ENCODE data around the gene DENND5A. TPM values are rescaled to one million over a fixed set of nuclear protein-coding genes. Genes with fewer than 3 reads are reported as not detected.

The DENND5A gene
- 370 and 438 TPM in 2 replicates for total RNA-seq (2011; cell fraction: chromatin; rRNA removed; ENCODE audit: low replicate concordance)
- 176 and 183 TPM in 2 replicates for total RNA-seq (2011; cell fraction: nucleolus; rRNA removed)
- 234 and 247 TPM in 2 replicates for total RNA-seq (2011; cell fraction: nucleoplasm; rRNA removed)
- total RNA-seq (2014; rRNA removed) (34.4 and 40.7 TPM in 2 replicates), total RNA-seq (2014; rRNA removed; fragmentation: Illumina TruSeq; extraction: Trizol) (58.3 and 60.4 TPM in 2 replicates), total RNA-seq (2015; rRNA removed; fragmentation: Illumina TruSeq; extraction: Trizol) (58.5 and 60.4 TPM in 2 replicates), total RNA-seq (2021) (45.2 and 46.3 TPM in 2 replicates), polyA plus RNA-seq (2011; rRNA removed) (130 and 160 TPM in 2 replicates), polyA plus RNA-seq (2014; fragmentation: Illumina TruSeq; extraction: Trizol) (78.4 and 86.4 TPM in 2 replicates), polyA plus RNA-seq (2014; fragmentation: Nextera tagmentation; extraction: Ambion mirVana) (10 to 100 TPM; 11.7 to 12.3 TPM), polyA plus RNA-seq (2014; rRNA removed) (35.3 and 43.2 TPM in 2 replicates), polyA minus RNA-seq (2011; rRNA and poly(A)+ RNA removed) (285 and 322 TPM in 2 replicates), Bru-seq, nascent RNA (percentile 75 among the genes with signal in this experiment), BruChase-seq, experiment 1, labeled RNA remaining after a 2-hour chase (percentile 86 among the genes with signal in this experiment), BruChase-seq, experiment 2, labeled RNA remaining after a 6-hour chase (percentile 87 among the genes with signal in this experiment)
- 161 and 174 TPM in 2 replicates for polyA plus RNA-seq (2011; cell fraction: cytosol; rRNA removed)
- polyA plus RNA-seq (2011; cell fraction: nucleus; rRNA removed), result 234 and 274 TPM in 2 replicates
- polyA plus RNA-seq (2012), result 37.7 and 80.9 TPM in 2 replicates
- polyA minus RNA-seq (2011; cell fraction: cytosol; rRNA and poly(A)+ RNA removed), result 90.1 and 96.1 TPM in 2 replicates
- polyA minus RNA-seq (2011; cell fraction: nucleus; rRNA and poly(A)+ RNA removed), result 122 and 241 TPM in 2 replicates
- long read RNA-seq, experiment 1, full-length matches to known transcripts, result 11 of 63 reads
- long read RNA-seq, experiment 1, partial matches to known transcripts, result 34 of 63 reads
- long read RNA-seq, experiment 1, other reads (novel, unspliced or antisense), result 18 of 63 reads
- long read RNA-seq, experiment 2, full-length matches to known transcripts, result 3 of 25 reads
- long read RNA-seq, experiment 2, partial matches to known transcripts, result 9 of 25 reads
- long read RNA-seq, experiment 2, other reads (novel, unspliced or antisense), result 13 of 25 reads
- long read RNA-seq, experiment 3, partial matches to known transcripts, result 5 of 5 reads
- long read RNA-seq, experiment 3, other reads (novel, unspliced or antisense), result 0 of 5 reads

GRCh38 chr11:9265211-9266131 is at the start of gene DENND5A:
TSS of gene DENND5A (minus strand) at chr11:9265350. CDS start at chr11:9265069, 281 bp downstream.
- ChIA-PET POLR2A (interaction anchor here (0.7 to 3.2 kb wide), 18 partner anchors 8 to 657 kb away, joined by 3 to 17 read pairs (median 6); partner anchors contain the start of genes IPO7 and ZNF143), CTCF (ENCODE audit: low intra/inter-chr PET ratio) (no interaction called here)
- DNase-seq (ENCODE audit: extremely low read depth in 1 of 4, low spot score in 3 of 4), result peak; percentile 92 to 100 (median 99)
- no peaks in the 10 kb centered on the region for H3K27me3 ChIP-seq (ENCODE audit: control insufficient read depth in 2 of 2, insufficient read depth in 2 of 2, low read length in 2 of 2)
- TSS peak; percentile 91 for BruUV-seq (replicated peaks)
- peaks cover 7% of the 10 kb centered on the region for H4K20me1 ChIP-seq (replicated peaks; ENCODE audit: control insufficient read depth, insufficient read depth, low read length)
- H3K79me2 ChIP-seq (ENCODE audit: control insufficient read depth, insufficient read depth, low read length), result peaks cover 43% of the 10 kb centered on the region
- H3K36me3 ChIP-seq (ENCODE audit: control insufficient read depth, insufficient read depth, low read length), result no peaks in the 10 kb centered on the region
- no peaks in the 10 kb centered on the region for H3K9me3 ChIP-seq (replicated peaks; ENCODE audit: control insufficient read depth, insufficient read depth, low read depth, low read length)
- in situ Hi-C loops (cut with MboI) (no loop called here), intact Hi-C loops (cut with micrococcal nuclease) (loop anchor here (2.0 to 5.0 kb wide), 2 partner anchors 21 to 98 kb away; no protein-coding TSS in a partner anchor)
- H3K9ac ChIP-seq (ENCODE audit: insufficient read depth in 1 of 2, low read depth in 2 of 2, low read length in 2 of 2), result peak within 1 kb of the TSS; percentile 90 to 91
- peak; percentile 42 for FAIRE-seq
- peak within 1 kb of the TSS; percentile 93 for H3K4me3 ChIP-seq
- no peaks in the 10 kb centered on the region for H3K9me1 ChIP-seq (ENCODE audit: control insufficient read depth, insufficient read depth, low read length)
- peak; percentile 88 for ATAC-seq
- peak within 1 kb of the TSS; percentile 95 for H3K27ac ChIP-seq (ENCODE audit: extremely low read depth, low read depth, low read length)
- peaks cover 5 to 24% of the 10 kb centered on the region in 2 experiments; a peak in 4 of 5 replicates for H3K4me1 ChIP-seq (replicated peaks in 1 of 2; ENCODE audit: control insufficient read depth in 2 of 2, insufficient read depth in 2 of 2, low read length in 2 of 2)
- H2AFZ ChIP-seq (ENCODE audit: low read depth, low read length), result peak within 1 kb of the TSS; percentile 88
- H3K4me2 ChIP-seq (ENCODE audit: insufficient read depth, low read length), result peak within 1 kb of the TSS; percentile 92
- 25% methylated on average over 27 of the region's 63 CpGs for WGBS (ENCODE audit: insufficient coverage, low coverage, missing lambda C conversion rate)
- TF ChIP-seq TFAP4 (CRISPR knock-in tag; IDR thresholded peaks at IDR 0.05; ENCODE audit: borderline replicate concordance), result peak; percentile 72; the same call in 1 of the 2 replicates
- peak; percentile 90 for TF ChIP-seq CXXC5 (CRISPR knock-in tag; IDR thresholded peaks at IDR 0.05)
- peak in 1 of 2 experiments; percentile 31; a peak in 1 of 4 replicates for TF ChIP-seq ZMIZ1 (IDR thresholded peaks at IDR 0.05; ENCODE audit: low read depth in 2 of 2, low read length in 2 of 2)
- TF ChIP-seq HDAC1 (IDR thresholded peaks at IDR 0.05), result 0 out of 4 replicates have a peak, but pooled peaks of 1 of the 2 experiments have one; percentile 8
- TF ChIP-seq ATF4 (CRISPR knock-in tag; IDR thresholded peaks at IDR 0.05), result no peak
- no peak for TF ChIP-seq C11orf30 (IDR thresholded peaks at IDR 0.05; ENCODE audit: low read depth)
- no peak for TF ChIP-seq NCOA4 (IDR thresholded peaks at IDR 0.05; ENCODE audit: partially characterized antibody)
